Ishikawa (cell line): ENCODE measurements around the gene APOM.

Experiments used
- CEBPB ChIP-seq: IDR thresholded peaks from 2 replicates; pipeline ENCODE4 v1.6.1; 2012
- CREB1 ChIP-seq: IDR thresholded peaks from 2 replicates; pipeline ENCODE4 v1.6.1; 2012; ENCODE audit warnings: low read depth
- EGR1 ChIP-seq: IDR thresholded peaks from 2 replicates; pipeline ENCODE4 v1.6.1; 2012
- EP300 ChIP-seq: IDR thresholded peaks from 2 replicates; pipeline ENCODE4 v1.6.1; 2012; ENCODE audit warnings: borderline replicate concordance
- FOXM1 ChIP-seq: IDR thresholded peaks from 2 replicates; pipeline ENCODE4 v1.6.1; 2012; ENCODE audit warnings: low read depth, borderline replicate concordance
- NFIC ChIP-seq: IDR thresholded peaks from 2 replicates; pipeline ENCODE4 v1.6.1; 2012
- RAD21 ChIP-seq: IDR thresholded peaks from 2 replicates; pipeline ENCODE4 v1.6.1; 2012; ENCODE audit warnings: low read depth
- REST ChIP-seq: IDR thresholded peaks from 2 replicates; pipeline ENCODE4 v1.6.1; 2012; ENCODE audit warnings: low read depth, mild to moderate bottlenecking
- TAF1 ChIP-seq: IDR thresholded peaks from 2 replicates; pipeline ENCODE4 v1.6.1; 2012; ENCODE audit warnings: low read depth, mild to moderate bottlenecking
- TCF12 ChIP-seq: IDR thresholded peaks from 2 replicates; pipeline ENCODE4 v1.6.1; 2012; ENCODE audit warnings: low read depth
- TEAD4 ChIP-seq: IDR thresholded peaks from 2 replicates; pipeline ENCODE4 v1.6.1; 2012
- YY1 ChIP-seq: IDR thresholded peaks from 2 replicates; pipeline ENCODE4 v1.6.1; 2012; ENCODE audit warnings: low read depth
- TF ChIP-seq, protein P1 (sequence below): IDR thresholded peaks from 2 replicates; pipeline ENCODE4 v1.6.1; 2012
- TF ChIP-seq, protein P2 (sequence below): IDR thresholded peaks from 2 replicates; pipeline ENCODE4 v1.6.1; 2012

- TF ChIP-seq TAF1 (no peak), EP300 (no peak), FOXM1 (no peak), TEAD4 (no peak), CEBPB (no peak), REST (no peak), YY1 (no peak), NFIC (no peak), RAD21 (no peak), CREB1 (no peak), TCF12 (no peak), EGR1 (no peak)
- TF ChIP-seq, protein P1, sequence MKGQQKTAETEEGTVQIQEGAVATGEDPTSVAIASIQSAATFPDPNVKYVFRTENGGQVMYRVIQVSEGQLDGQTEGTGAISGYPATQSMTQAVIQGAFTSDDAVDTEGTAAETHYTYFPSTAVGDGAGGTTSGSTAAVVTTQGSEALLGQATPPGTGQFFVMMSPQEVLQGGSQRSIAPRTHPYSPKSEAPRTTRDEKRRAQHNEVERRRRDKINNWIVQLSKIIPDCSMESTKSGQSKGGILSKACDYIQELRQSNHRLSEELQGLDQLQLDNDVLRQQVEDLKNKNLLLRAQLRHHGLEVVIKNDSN, result no peak
- TF ChIP-seq, protein P2, sequence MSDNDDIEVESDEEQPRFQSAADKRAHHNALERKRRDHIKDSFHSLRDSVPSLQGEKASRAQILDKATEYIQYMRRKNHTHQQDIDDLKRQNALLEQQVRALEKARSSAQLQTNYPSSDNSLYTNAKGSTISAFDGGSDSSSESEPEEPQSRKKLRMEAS, result no peak
These were observed 22.3 kb downstream of the APOM start for GRCh38 chr6:31677955-31678354.
